ENCODE data around the gene ZNF473.

DNA sequence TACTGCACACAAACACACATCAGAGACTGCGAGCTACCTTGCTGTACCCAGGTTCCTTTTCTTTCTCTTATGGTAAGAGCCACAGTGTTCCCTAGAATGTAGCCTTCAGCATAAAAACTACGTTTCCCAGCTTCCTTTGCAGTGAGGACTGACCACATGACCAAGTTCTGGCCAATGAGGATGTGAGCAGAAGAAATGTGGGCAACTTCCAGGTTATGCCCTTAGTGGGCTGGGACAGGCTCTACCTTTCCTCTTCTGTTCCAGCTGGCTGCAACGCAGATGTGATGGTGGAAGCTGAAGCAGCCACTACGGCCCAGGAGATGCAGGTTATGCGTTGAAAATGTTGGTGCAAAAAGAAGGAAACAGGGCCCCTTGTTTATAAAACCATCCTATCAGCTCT is 28.1 kb upstream of the ZNF473 start:
- TF ChIP-seq CTCF (IDR thresholded peaks at IDR 0.05; ENCODE audit: low read depth, low read length), result no peak
- TF ChIP-seq POLR2A (IDR thresholded peaks at IDR 0.05; ENCODE audit: extremely low read depth, insufficient read length), result no peak
- TF ChIP-seq, protein P1, sequence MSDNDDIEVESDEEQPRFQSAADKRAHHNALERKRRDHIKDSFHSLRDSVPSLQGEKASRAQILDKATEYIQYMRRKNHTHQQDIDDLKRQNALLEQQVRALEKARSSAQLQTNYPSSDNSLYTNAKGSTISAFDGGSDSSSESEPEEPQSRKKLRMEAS (IDR thresholded peaks at IDR 0.05; ENCODE audit: low read depth, low read length), result peak; percentile 40; the same call in 1 of the 2 replicates
- no peak for TF ChIP-seq MYC (IDR thresholded peaks at IDR 0.05; ENCODE audit: low read depth, low read length)

All from NB4 (cell line).